KBM-7 (cell line): ENCODE data around the gene MBP.

Experiments
- DNase-seq: peaks from one replicate; pipeline ENCODE4 v3.0.0-alpha.2; 2015
- in situ Hi-C: fragments of 300-500 bp; cut with MboI; formaldehyde crosslinking; loops from 2 replicates; pipeline ENCODE4 v1.14.3; 2020; ENCODE audit warnings: low sequenced_read_pairs, low pct_unique_long_range_greater_than_20kb, mixed read lengths

MBP gene

GRCh38 chr18:77106331-77106730 is 26.3 kb downstream of the MBP start:
- in situ Hi-C loops, result no loop called here

GRCh38 chr18:77105680-77106079 is 26.9 kb downstream of the MBP start:
- no peak for DNase-seq
- in situ Hi-C loops, result no loop called here

More at GRCh38 chr18:77106331-77106730, 26.3 kb downstream of the MBP start:
- peak; percentile 88 for DNase-seq

- in situ Hi-C loops, result no loop called here
- no peak for DNase-seq
Measured at GRCh38 chr18:77105028-77105427, 27.6 kb downstream of the MBP start.

- no peak for DNase-seq
- in situ Hi-C loops, result no loop called here
Measured at GRCh38 chr18:77103991-77104531, 28.5 kb downstream of the MBP start.

- in situ Hi-C loops, result no loop called here
- no peak for DNase-seq
Measured at GRCh38 chr18:77103187-77103850, 29.3 kb downstream of the MBP start.

GRCh38 chr18:77102259-77103040 is 30.1 kb downstream of the MBP start:
- in situ Hi-C loops, result no loop called here
- peak; percentile 36 for DNase-seq

- peak; percentile 64 for DNase-seq
- in situ Hi-C loops, result no loop called here
Measured at GRCh38 chr18:77101410-77102258, 30.9 kb downstream of the MBP start.

GRCh38 chr18:77100751-77101355 is 31.7 kb downstream of the MBP start:
- in situ Hi-C loops, result no loop called here
- DNase-seq, result no peak

GRCh38 chr18:77099485-77100370 is 32.9 kb downstream of the MBP start:
- peak; percentile 71 for DNase-seq
- in situ Hi-C loops, result no loop called here

GRCh38 chr18:77098538-77099174 is 33.9 kb downstream of the MBP start:
- in situ Hi-C loops, result no loop called here
- DNase-seq, result peak; percentile 34

GRCh38 chr18:77098029-77098428 is 34.6 kb downstream of the MBP start:
- in situ Hi-C loops, result no loop called here

GRCh38 chr18:77096936-77097886 is 35.4 kb downstream of the MBP start:
- in situ Hi-C loops, result no loop called here
- DNase-seq, result no peak

More at GRCh38 chr18:77098029-77098428, 34.6 kb downstream of the MBP start:
- peak; percentile 58 for DNase-seq

- in situ Hi-C loops, result no loop called here
Measured at GRCh38 chr18:77095391-77096371, 36.9 kb downstream of the MBP start.

GRCh38 chr18:77093586-77093985 is 39.0 kb downstream of the MBP start:
- DNase-seq, result no peak

More at GRCh38 chr18:77095391-77096371, 36.9 kb downstream of the MBP start:
- peak; percentile 53 for DNase-seq

GRCh38 chr18:77093067-77093430 is 39.5 kb downstream of the MBP start:
- in situ Hi-C loops, result no loop called here
- DNase-seq, result no peak

More at GRCh38 chr18:77093586-77093985, 39.0 kb downstream of the MBP start:
- in situ Hi-C loops, result no loop called here
